Left lung (tissue), 10 donors: ENCODE data around the gene RTL9. TPM values are rescaled to one million over a fixed set of nuclear protein-coding genes. Genes with fewer than 3 reads are reported as not detected.

ENCODE experiments used
- ATAC-seq: fragments of 200-7000 bp; cut with Tn5 transposase; one replicate; pipeline ENCODE4 v1.9.1; 2020; ENCODE audit warnings: moderate library complexity
- DNase-seq, 4 donors: peaks; one replicate each; pipeline ENCODE4 v3.0.0-alpha.2; 2013 to 2020
- H3K27ac ChIP-seq, 2 donors: fragments of 200-600 bp; sonication (generic) in 1 of 2; one replicate each; pipeline versions ENCODE4 v1.5.0 to v1.8.0; 2020 to 2021
- H3K27me3 ChIP-seq, 2 donors: fragments of 200-600 bp; sonication (generic) in 1 of 2; one replicate each; pipeline versions ENCODE4 v1.5.0 to v1.8.0; 2020 to 2021
- H3K36me3 ChIP-seq, 2 donors: fragments of 200-600 bp; sonication (generic) in 1 of 2; one replicate each; pipeline versions ENCODE4 v1.5.0 to v1.8.0; 2020 to 2021
- H3K4me1 ChIP-seq, 2 donors: fragments of 200-600 bp; one replicate each; pipeline ENCODE4 v1.8.0; 2021
- H3K4me3 ChIP-seq, 2 donors: fragments of 200-600 bp; sonication (generic) in 1 of 2; one replicate each; pipeline versions ENCODE4 v1.5.0 to v1.8.0; 2020 to 2021; ENCODE audit warnings: mild to moderate bottlenecking in 1 of 2
- H3K9me3 ChIP-seq, 2 donors: fragments of 200-600 bp; sonication (generic) in 1 of 2; one replicate each; pipeline versions ENCODE4 v1.5.0 to v1.8.0; 2020 to 2021
- intact Hi-C, 2 donors: fragments of 100-400 bp; cut with DNase I; formaldehyde crosslinking; loops; one replicate each; pipeline versions ENCODE4 v1.11.2 to v1.14.2; 2022
- polyA plus RNA-seq, 6 donors: library from polyadenylated mRNA; unstranded; fragments of 120-200 nt; gene quantifications; one replicate each; pipeline ENCODE4 v1.2.1, GENCODE V29; 2013; ENCODE audit not compliant: insufficient read length in 6 of 6
- total RNA-seq, 2 donors: library from RNA; stranded (reverse); fragmentation: NEBNext Ultra II Directional; extraction: Animal tissue kit (Norgen Biotek cat#: 25700); gene quantifications; one replicate each; pipeline ENCODE4 v1.2.1, GENCODE V29; 2021
- TF ChIP-seq, protein P1 (sequence below), 2 donors: fragments of 200-600 bp; sonication (generic) in 1 of 2; IDR thresholded peaks; one replicate each; pipeline versions ENCODE4 v1.5.0 to v1.8.0; 2021; ENCODE audit warnings: antibody characterized with exemption in 2 of 2
- donor health status: DM: no; HTN: yes; CAD: no.
- donor health status: DM: no; HTN: no; CAD: no.

Gene RTL9
- total and polyA plus RNA-seq, 8 donors, result 0.24 to 0.70 (median 0.44) TPM

DNA sequence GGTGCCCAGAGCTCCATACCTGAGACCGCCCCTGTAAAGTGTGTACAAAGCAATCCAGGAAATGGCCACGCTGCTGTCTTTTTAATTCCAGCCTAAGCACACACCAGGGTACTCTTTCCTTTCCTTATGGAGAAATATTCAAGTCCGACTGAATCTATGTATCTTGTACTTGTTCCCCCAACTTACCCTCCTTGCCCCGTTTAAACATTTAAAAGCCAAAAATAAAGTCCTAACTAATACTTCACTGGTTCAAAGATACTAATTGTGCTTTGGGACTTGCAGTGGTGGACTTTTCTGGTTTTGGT lies 40.0 kb upstream of the RTL9 start:
- Histone ChIP-seq H3K27me3 (peaks cover 0 to 5% of the 10 kb centered on the region in 2 donors), H3K27ac (peak overlapping the region; percentile 69 to 80), H3K4me3 (peak overlapping the region; percentile 21 to 63), H3K4me1 (peaks cover 0 to 4% of the 10 kb centered on the region in 2 donors), H3K9me3 (no peaks in the 10 kb centered on the region), H3K36me3 (no peaks in the 10 kb centered on the region)
- intact Hi-C loops, result no loop called here
- ATAC-seq (peak; percentile 58), DNase-seq (peak in 1 of 4 donors; percentile 29)
- TF ChIP-seq, protein P1, sequence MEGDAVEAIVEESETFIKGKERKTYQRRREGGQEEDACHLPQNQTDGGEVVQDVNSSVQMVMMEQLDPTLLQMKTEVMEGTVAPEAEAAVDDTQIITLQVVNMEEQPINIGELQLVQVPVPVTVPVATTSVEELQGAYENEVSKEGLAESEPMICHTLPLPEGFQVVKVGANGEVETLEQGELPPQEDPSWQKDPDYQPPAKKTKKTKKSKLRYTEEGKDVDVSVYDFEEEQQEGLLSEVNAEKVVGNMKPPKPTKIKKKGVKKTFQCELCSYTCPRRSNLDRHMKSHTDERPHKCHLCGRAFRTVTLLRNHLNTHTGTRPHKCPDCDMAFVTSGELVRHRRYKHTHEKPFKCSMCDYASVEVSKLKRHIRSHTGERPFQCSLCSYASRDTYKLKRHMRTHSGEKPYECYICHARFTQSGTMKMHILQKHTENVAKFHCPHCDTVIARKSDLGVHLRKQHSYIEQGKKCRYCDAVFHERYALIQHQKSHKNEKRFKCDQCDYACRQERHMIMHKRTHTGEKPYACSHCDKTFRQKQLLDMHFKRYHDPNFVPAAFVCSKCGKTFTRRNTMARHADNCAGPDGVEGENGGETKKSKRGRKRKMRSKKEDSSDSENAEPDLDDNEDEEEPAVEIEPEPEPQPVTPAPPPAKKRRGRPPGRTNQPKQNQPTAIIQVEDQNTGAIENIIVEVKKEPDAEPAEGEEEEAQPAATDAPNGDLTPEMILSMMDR (IDR thresholded peaks at IDR 0.05), result no peak

- Histone ChIP-seq H3K27me3 (no peaks in the 10 kb centered on the region), H3K4me3 (no peak overlapping the region), H3K27ac (no peak overlapping the region), H3K4me1 (peaks cover 0 to 2% of the 10 kb centered on the region in 2 donors), H3K36me3 (no peaks in the 10 kb centered on the region), H3K9me3 (no peaks in the 10 kb centered on the region)
- intact Hi-C loops, result no loop called here
- TF ChIP-seq, protein P1 (IDR thresholded peaks at IDR 0.05), result no peak
- no peak for ATAC-seq
- DNase-seq, result no peak
Measured at GRCh38 chrX:110320381-110320987, 38.2 kb upstream of the RTL9 start.

GRCh38 chrX:110321081-110321480 lies 37.6 kb upstream of the RTL9 start:
- Histone ChIP-seq H3K4me1 (no peaks in the 10 kb centered on the region), H3K4me3 (no peak overlapping the region), H3K9me3 (no peaks in the 10 kb centered on the region), H3K36me3 (no peaks in the 10 kb centered on the region), H3K27ac (no peak overlapping the region), H3K27me3 (peaks cover 0 to 5% of the 10 kb centered on the region in 2 donors)
- DNase-seq, result no peak
- intact Hi-C loops, result no loop called here
- TF ChIP-seq, protein P1 (IDR thresholded peaks at IDR 0.05), result no peak
- ATAC-seq, result no peak

DNA sequence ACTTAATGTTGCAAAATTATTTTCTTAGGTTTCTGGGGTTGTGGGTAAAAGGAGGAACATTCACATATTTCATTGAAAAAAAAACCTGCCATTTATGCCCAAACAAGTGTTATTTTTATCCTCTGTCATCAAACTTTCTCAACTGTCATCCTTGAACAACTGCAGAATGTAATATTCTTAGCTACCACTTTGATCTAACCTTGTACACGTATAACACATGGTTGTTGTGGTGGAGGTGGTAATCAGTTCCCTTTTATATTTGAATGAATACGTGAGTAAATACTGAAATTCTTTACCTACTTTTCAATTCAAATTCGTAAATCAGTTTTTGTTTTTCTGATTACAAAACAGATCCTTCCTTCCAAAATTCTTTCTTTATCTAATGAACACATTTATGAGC lies 37.0 kb upstream of the RTL9 start:
- Histone ChIP-seq H3K4me1 (no peaks in the 10 kb centered on the region), H3K36me3 (no peaks in the 10 kb centered on the region), H3K27me3 (peaks cover 0 to 5% of the 10 kb centered on the region in 2 donors), H3K9me3 (no peaks in the 10 kb centered on the region), H3K4me3 (no peak overlapping the region), H3K27ac (no peak overlapping the region)
- DNase-seq, result no peak
- TF ChIP-seq, protein P1 (IDR thresholded peaks at IDR 0.05), result no peak
- ATAC-seq, result no peak
- intact Hi-C loops, result no loop called here

GRCh38 chrX:110322603-110323002 lies 36.0 kb upstream of the RTL9 start:
- Histone ChIP-seq H3K4me3 (no peak overlapping the region), H3K36me3 (no peaks in the 10 kb centered on the region), H3K4me1 (no peaks in the 10 kb centered on the region), H3K27me3 (peaks cover 0 to 5% of the 10 kb centered on the region in 2 donors), H3K9me3 (no peaks in the 10 kb centered on the region), H3K27ac (no peak overlapping the region)
- DNase-seq, result no peak
- intact Hi-C loops, result no loop called here
- no peak for ATAC-seq
- TF ChIP-seq, protein P1 (IDR thresholded peaks at IDR 0.05), result no peak
